ENCODE measurements around the gene ZBP1.

DNA sequence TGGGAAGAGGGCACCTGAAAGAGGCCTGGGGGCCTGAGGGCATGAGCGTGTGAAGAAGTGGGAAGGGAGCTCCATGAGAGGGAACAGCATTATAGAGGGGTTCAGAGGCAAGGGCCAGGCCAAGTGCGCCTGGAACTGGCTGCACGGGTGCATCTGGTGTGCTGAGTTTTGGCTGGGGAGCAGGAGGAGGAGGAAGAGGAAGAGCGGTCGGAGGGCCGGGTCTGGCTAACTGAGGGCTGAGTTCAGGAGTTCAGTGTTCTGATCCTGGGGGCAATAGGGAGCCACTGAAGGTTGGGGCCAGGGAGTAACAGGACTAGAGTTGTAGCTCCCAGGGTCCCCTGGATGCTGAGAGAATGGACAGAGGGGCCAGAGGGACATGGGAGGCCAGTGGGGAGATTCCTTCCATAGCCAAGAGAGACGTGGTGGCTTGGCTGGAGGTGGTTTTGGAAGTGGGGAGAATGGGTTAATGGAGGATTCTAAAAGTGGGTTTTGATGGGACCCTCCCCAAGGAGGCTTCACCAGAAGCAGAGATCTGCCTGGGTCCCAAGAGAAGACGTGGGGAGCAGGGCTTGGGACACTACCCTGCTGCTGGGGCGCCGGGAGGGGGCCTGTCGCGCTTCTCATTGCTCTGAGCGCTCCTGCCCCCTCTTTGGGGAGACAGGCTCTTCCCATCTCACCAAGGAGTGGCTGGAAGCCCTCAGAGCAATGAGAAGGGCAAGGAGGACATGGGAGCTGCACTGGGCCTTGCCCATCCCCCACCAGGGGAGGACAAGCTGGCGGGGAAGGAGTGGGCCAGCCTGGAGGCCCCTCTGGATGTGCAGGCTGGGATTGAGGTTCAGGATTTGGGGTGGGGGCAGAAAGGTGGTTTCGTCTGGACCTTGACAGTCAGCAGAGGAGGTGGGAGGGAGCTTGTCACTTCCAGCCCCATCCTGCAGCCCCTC lies 28.7 kb downstream of the ZBP1 start:
- TF ChIP-seq POLR2A (IDR thresholded peaks at IDR 0.05; ENCODE audit: low read depth, low read length), result no peak
- TF ChIP-seq TAF1 (IDR thresholded peaks at IDR 0.05; ENCODE audit: borderline replicate concordance, low read depth, low read length), result no peak

All from GM12892 (cell line).